DND-41 (cell line): Measurements from ENCODE around the gene FSIP1.

ENCODE experiments used
- ATAC-seq: fragments of 200-7000 bp; cut with Tn5 transposase; 3 replicates; pipeline ENCODE4 v1.9.1; 2021; ENCODE audit warnings: low read depth; ENCODE audit not compliant: insufficient read depth
- DNase-seq: peaks from one replicate; pipeline ENCODE4 v3.0.0-alpha.2; 2020
- H2AFZ ChIP-seq: 2 replicates; pipeline ENCODE4 v1.6.0; 2012; ENCODE audit warnings: low read depth, low read length
- H3K27ac ChIP-seq: 2 replicates; pipeline ENCODE4 v1.5.1; 2012; ENCODE audit warnings: low read length, inconsistent platforms
- H3K27me3 ChIP-seq: fragments of 200-600 bp; sonication (generic); 2 replicates; pipeline ENCODE4 v1.6.0; 2012; ENCODE audit warnings: low read length, mild to moderate bottlenecking, inconsistent platforms; ENCODE audit not compliant: insufficient read depth, poor library complexity
- H3K36me3 ChIP-seq: 2 replicates; pipeline ENCODE4 v1.5.1; 2012; ENCODE audit warnings: low read length, inconsistent platforms; ENCODE audit not compliant: insufficient read depth
- H3K4me1 ChIP-seq: 2 replicates; pipeline ENCODE4 v1.5.1; 2012; ENCODE audit warnings: mild to moderate bottlenecking, low read length; ENCODE audit not compliant: insufficient read depth
- H3K4me2 ChIP-seq: 2 replicates; pipeline ENCODE4 v1.6.0; 2012; ENCODE audit warnings: mild to moderate bottlenecking, moderate library complexity, low read length, inconsistent platforms; ENCODE audit not compliant: insufficient read depth
- H3K4me3 ChIP-seq, 2 experiments: fragments of 200-600 bp in 1 of 2; shearing (Covaris generic) in 1 of 2; 2 replicates each; pipeline ENCODE4 v1.5.1; 2012 to 2016; ENCODE audit warnings: inconsistent platforms in 2 of 2, low read length in 2 of 2, mild to moderate bottlenecking in 2 of 2, low read depth in 1 of 2, moderate library complexity in 1 of 2
- H3K79me2 ChIP-seq: 2 replicates; pipeline ENCODE4 v1.6.0; 2012; ENCODE audit warnings: low read length, inconsistent platforms; ENCODE audit not compliant: insufficient read depth
- H3K9ac ChIP-seq: 2 replicates; pipeline ENCODE4 v1.6.0; 2012; ENCODE audit warnings: low read depth, mild to moderate bottlenecking, inconsistent platforms, low read length, moderate library complexity
- H3K9me3 ChIP-seq: 2 replicates; pipeline ENCODE4 v1.5.1; 2012; ENCODE audit warnings: low read length, moderate library complexity, mild to moderate bottlenecking, inconsistent platforms; ENCODE audit not compliant: insufficient read depth, severe bottlenecking
- H4K20me1 ChIP-seq: 2 replicates; pipeline ENCODE4 v1.6.0; 2012; ENCODE audit warnings: low read length; ENCODE audit not compliant: insufficient read depth
- EZH2 ChIP-seq: IDR thresholded peaks from 3 replicates; pipeline ENCODE4 v1.6.1; 2012; ENCODE audit warnings: borderline replicate concordance, low read depth, mild to moderate bottlenecking, moderate library complexity, low read length, inconsistent platforms; ENCODE audit not compliant: severe bottlenecking
- TF ChIP-seq, protein P1 (sequence below): IDR thresholded peaks from 2 replicates; pipeline ENCODE4 v1.5.1; 2012; ENCODE audit warnings: borderline replicate concordance, low read length, moderate library complexity, mild to moderate bottlenecking; ENCODE audit not compliant: poor library complexity, severe bottlenecking; ENCODE audit errors: extremely low read depth

The FSIP1 gene

DNA sequence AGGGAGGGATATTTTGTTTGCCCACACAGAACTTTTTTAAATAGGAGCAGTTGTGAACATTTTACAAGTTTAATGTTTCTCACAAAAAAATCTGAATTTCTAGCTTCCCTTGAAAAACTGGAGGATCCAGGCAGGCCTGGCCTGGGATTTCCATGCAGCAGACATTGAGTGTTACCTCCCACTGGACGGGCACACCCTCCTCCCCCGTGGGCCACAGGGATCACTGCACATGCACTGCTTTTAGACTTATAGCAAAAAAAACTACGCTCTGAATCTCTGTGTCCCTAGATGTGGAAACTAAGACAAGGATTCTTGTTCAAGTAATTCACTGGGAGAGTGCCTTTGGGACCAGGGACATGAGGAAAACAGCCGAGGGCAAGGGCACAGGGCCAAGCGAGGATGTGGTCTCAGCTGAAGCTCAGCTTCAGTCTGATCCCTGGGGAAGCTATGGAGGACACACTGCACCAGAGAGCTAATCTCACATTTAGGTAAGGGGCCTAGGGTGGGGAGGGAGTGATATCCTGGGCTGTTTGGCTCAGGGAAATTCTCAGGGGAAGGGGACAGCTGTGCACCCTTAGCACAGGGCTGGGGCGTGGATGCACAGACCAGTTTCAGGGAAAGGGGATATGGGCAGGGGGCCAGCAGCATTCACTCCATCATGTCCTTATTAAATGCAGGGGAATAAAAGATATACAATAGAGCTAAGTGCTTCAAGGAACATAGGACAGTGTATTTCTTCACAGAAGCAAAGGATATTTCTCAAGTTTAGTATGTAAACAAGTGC lies 46.0 kb downstream of the FSIP1 start:
- ATAC-seq (no peak), DNase-seq (no peak)
- Histone ChIP-seq H3K79me2 (no peaks in the 10 kb centered on the region), H4K20me1 (no peaks in the 10 kb centered on the region), H2AFZ (no peak overlapping the region), H3K4me1 (no peaks in the 10 kb centered on the region), H3K9me3 (no peaks in the 10 kb centered on the region), H3K27ac (no peak overlapping the region), H3K4me2 (no peak overlapping the region), H3K27me3 (peaks cover 8% of the 10 kb centered on the region), H3K9ac (no peak overlapping the region), H3K36me3 (no peaks in the 10 kb centered on the region), H3K4me3 (no peak overlapping the region)
- TF ChIP-seq, protein P1, sequence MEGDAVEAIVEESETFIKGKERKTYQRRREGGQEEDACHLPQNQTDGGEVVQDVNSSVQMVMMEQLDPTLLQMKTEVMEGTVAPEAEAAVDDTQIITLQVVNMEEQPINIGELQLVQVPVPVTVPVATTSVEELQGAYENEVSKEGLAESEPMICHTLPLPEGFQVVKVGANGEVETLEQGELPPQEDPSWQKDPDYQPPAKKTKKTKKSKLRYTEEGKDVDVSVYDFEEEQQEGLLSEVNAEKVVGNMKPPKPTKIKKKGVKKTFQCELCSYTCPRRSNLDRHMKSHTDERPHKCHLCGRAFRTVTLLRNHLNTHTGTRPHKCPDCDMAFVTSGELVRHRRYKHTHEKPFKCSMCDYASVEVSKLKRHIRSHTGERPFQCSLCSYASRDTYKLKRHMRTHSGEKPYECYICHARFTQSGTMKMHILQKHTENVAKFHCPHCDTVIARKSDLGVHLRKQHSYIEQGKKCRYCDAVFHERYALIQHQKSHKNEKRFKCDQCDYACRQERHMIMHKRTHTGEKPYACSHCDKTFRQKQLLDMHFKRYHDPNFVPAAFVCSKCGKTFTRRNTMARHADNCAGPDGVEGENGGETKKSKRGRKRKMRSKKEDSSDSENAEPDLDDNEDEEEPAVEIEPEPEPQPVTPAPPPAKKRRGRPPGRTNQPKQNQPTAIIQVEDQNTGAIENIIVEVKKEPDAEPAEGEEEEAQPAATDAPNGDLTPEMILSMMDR = no peak
- no peak for TF ChIP-seq EZH2

DNA sequence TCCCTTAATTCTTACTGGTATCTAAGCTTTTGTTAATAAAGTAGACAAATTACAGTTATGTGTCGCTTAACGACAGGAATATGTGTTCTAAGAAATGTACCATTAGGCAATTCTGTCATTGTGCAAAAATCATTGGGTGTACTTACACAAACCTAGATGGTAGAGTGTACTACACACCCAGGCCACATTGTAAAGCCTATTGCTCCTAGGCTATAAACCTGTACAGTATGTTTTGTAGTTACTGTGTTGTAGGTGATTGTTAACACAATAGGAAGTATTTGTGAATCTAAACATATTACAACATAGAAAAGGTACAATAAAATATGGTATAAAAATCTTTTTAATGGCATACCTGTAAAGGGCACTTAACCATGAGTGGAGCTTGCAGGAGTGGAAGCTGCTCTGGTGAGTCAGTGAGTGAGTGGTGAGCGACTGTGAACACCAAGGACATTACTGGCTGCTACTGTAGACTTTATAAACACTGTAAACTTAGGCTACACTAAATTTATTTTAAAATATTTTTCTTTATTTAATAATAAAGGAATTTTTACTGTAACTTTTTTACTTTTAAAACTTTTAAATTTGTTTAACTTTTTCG lies 47.4 kb downstream of the FSIP1 start:
- no peak for TF ChIP-seq EZH2
- TF ChIP-seq, protein P1 = no peak
- H3K9ac ChIP-seq = no peak overlapping the region
- no peaks in the 10 kb centered on the region for H3K4me1 ChIP-seq
- H3K27me3 ChIP-seq = peaks cover 8% of the 10 kb centered on the region
- no peak overlapping the region for H3K4me3 ChIP-seq
- DNase-seq (no peak), ATAC-seq (no peak)
- no peaks in the 10 kb centered on the region for H4K20me1 ChIP-seq
- H3K36me3 ChIP-seq = no peaks in the 10 kb centered on the region
- H2AFZ ChIP-seq = no peak overlapping the region
- H3K79me2 ChIP-seq = no peaks in the 10 kb centered on the region
- no peak overlapping the region for H3K27ac ChIP-seq
- no peak overlapping the region for H3K4me2 ChIP-seq
- no peaks in the 10 kb centered on the region for H3K9me3 ChIP-seq

DNA sequence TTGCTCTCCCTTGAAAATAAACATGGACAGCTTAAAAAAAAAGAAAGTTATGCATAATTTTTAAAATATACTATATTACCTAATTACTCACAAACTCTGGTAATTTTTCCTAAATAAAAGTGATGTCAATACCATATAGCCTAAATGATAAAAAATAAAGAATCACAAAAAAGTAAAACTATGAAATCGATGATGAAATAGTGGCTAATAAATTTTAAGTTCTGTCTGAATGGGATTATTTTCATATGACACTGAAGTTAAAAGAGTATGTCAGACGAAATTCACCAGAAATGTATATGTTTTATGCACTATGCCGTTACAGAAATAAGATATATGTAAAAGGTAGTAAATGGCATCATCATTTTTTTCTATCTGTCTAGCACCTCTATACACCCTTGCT lies 51.4 kb downstream of the FSIP1 start:
- Histone ChIP-seq H3K27me3 (peaks cover 3% of the 10 kb centered on the region), H3K27ac (no peak overlapping the region), H3K4me3 (no peak overlapping the region), H3K4me2 (no peak overlapping the region), H2AFZ (no peak overlapping the region), H3K36me3 (no peaks in the 10 kb centered on the region), H3K9ac (no peak overlapping the region), H3K79me2 (no peaks in the 10 kb centered on the region), H4K20me1 (no peaks in the 10 kb centered on the region), H3K4me1 (no peaks in the 10 kb centered on the region), H3K9me3 (no peaks in the 10 kb centered on the region)
- no peak for TF ChIP-seq EZH2
- TF ChIP-seq, protein P1 = no peak
- ATAC-seq (no peak), DNase-seq (no peak)
